Nephron progenitor cell (in vitro differentiated cells): ENCODE data around the gene PPCS.

ENCODE experiments used
- DNase-seq: peaks from one replicate; pipeline ENCODE4 v3.0.0; 2021
- H3K27ac Mint-ChIP-seq: 2 replicates; pipeline ENCODE4 v1.8.0; 2021; ENCODE audit warnings: mild to moderate bottlenecking, moderate library complexity, mixed read lengths
- H3K27me3 Mint-ChIP-seq: 2 replicates; pipeline ENCODE4 v1.8.0; 2021; ENCODE audit warnings: mild to moderate bottlenecking, low read depth, mixed read lengths; ENCODE audit not compliant: poor library complexity
- H3K36me3 Mint-ChIP-seq: 2 replicates; pipeline ENCODE4 v1.8.0; 2021; ENCODE audit warnings: low read depth, mixed read lengths
- H3K4me1 Mint-ChIP-seq: 2 replicates; pipeline ENCODE4 v1.8.0; 2021; ENCODE audit warnings: mixed read lengths
- H3K4me3 Mint-ChIP-seq: 2 replicates; pipeline ENCODE4 v1.8.0; 2021; ENCODE audit warnings: mild to moderate bottlenecking, moderate library complexity, mixed read lengths
- H3K9me3 Mint-ChIP-seq: 2 replicates; pipeline ENCODE4 v1.8.0; 2021; ENCODE audit warnings: mild to moderate bottlenecking, moderate library complexity, mixed read lengths
- TF ChIP-seq, protein P1 (sequence below): fragments of 200-600 bp; sonication (generic); IDR thresholded peaks from 2 replicates; pipeline ENCODE4 v1.5.0; 2021; ENCODE audit warnings: antibody characterized with exemption

PPCS gene

DNA sequence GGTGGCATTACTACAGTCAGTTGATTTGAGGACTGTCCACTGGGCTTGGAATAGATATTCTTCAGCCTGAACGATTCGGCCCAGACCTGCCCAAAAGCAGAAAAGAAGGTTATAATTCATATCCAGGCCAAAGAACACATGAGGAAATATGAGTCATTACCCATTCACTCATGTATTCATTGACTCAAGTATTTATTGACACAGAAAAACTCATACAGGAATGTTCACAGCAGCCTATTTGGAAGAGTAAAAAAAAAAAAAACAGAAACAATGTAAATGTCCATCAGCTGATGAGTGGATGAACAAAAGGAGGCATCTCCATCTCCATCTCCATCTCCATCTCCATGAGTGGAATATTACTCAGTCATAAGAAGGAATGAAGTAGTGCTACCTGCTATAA, 16.4 kb upstream of the PPCS start:
- no peak for DNase-seq
- H3K9me3 Mint-ChIP-seq = no peaks in the 10 kb centered on the region
- H3K36me3 Mint-ChIP-seq = no peaks in the 10 kb centered on the region
- no peak overlapping the region for H3K4me3 Mint-ChIP-seq
- H3K27ac Mint-ChIP-seq = no peak overlapping the region
- TF ChIP-seq, protein P1, sequence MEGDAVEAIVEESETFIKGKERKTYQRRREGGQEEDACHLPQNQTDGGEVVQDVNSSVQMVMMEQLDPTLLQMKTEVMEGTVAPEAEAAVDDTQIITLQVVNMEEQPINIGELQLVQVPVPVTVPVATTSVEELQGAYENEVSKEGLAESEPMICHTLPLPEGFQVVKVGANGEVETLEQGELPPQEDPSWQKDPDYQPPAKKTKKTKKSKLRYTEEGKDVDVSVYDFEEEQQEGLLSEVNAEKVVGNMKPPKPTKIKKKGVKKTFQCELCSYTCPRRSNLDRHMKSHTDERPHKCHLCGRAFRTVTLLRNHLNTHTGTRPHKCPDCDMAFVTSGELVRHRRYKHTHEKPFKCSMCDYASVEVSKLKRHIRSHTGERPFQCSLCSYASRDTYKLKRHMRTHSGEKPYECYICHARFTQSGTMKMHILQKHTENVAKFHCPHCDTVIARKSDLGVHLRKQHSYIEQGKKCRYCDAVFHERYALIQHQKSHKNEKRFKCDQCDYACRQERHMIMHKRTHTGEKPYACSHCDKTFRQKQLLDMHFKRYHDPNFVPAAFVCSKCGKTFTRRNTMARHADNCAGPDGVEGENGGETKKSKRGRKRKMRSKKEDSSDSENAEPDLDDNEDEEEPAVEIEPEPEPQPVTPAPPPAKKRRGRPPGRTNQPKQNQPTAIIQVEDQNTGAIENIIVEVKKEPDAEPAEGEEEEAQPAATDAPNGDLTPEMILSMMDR = no peak
- no peaks in the 10 kb centered on the region for H3K4me1 Mint-ChIP-seq
- peaks cover 13% of the 10 kb centered on the region for H3K27me3 Mint-ChIP-seq

DNA sequence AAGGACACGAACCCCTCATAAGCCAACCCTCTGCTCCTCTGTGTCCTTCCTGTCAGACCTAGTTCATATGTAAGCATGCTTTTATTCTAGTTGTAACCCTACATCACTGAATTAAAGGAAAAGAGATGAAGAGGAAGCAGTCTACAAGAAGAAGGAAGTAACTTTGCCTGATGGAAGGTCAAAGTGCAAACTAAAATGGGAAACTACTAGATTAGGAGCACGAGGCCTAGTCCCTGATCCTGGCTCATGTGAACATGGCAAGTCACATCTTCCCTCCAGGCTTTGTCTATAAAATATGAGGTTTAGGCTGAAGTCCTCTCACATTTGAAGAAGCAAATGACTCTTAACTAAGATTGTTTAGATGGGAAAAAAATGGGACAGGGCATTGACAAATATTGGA, 13.7 kb upstream of the PPCS start:
- DNase-seq = no peak
- Mint-ChIP-seq H3K4me3 (no peak overlapping the region), H3K27me3 (peaks cover 9% of the 10 kb centered on the region), H3K4me1 (peaks cover 6% of the 10 kb centered on the region), H3K36me3 (no peaks in the 10 kb centered on the region), H3K9me3 (no peaks in the 10 kb centered on the region), H3K27ac (no peak overlapping the region)
- TF ChIP-seq, protein P1 = no peak

DNA sequence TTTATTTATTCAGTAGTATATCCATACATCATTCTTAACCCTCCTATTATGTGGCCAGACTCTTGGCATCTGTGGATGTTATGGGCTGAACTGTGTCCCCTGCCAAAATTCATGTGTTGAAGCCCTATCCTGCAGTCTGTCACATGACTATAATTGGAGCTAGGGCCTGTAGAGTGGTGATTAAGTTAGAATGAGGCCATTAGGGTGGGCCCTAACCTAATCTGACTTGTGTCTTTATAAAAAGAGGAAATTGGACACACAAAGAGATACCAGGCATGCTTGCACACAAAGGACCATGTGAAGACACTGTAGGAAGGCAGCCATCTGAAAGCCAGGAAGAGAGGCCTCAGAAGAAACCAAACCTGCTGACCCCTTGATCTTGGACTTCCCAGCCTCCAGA, 7.1 kb upstream of the PPCS start:
- H3K36me3 Mint-ChIP-seq = no peaks in the 10 kb centered on the region
- no peaks in the 10 kb centered on the region for H3K27me3 Mint-ChIP-seq
- no peaks in the 10 kb centered on the region for H3K9me3 Mint-ChIP-seq
- TF ChIP-seq, protein P1 = no peak
- no peak for DNase-seq
- no peak overlapping the region for H3K4me3 Mint-ChIP-seq
- peaks cover 6% of the 10 kb centered on the region for H3K4me1 Mint-ChIP-seq
- no peak overlapping the region for H3K27ac Mint-ChIP-seq

DNA sequence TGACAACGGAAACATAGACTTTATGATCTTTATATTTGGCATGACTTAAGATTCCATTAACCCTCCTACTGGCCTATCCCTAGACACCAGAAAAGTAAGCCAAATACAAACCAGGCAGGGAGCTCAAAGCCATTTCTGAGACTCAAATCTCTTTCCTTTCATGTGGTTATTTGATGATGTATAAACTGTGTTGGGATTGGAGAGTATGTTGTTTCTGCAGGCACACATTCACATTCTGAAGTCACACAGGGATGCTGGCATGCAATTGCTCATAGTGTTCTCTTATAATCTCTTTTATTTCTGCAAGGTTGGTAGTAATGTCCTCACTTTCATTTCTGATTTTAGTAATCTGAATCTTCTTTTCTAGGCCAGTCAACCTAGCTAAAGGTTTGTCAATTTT, 6.3 kb upstream of the PPCS start:
- DNase-seq = no peak
- no peaks in the 10 kb centered on the region for H3K36me3 Mint-ChIP-seq
- TF ChIP-seq, protein P1 = no peak
- no peak overlapping the region for H3K4me3 Mint-ChIP-seq
- H3K9me3 Mint-ChIP-seq = no peaks in the 10 kb centered on the region
- H3K27ac Mint-ChIP-seq = no peak overlapping the region
- H3K27me3 Mint-ChIP-seq = no peaks in the 10 kb centered on the region
- peaks cover 6% of the 10 kb centered on the region for H3K4me1 Mint-ChIP-seq

DNA sequence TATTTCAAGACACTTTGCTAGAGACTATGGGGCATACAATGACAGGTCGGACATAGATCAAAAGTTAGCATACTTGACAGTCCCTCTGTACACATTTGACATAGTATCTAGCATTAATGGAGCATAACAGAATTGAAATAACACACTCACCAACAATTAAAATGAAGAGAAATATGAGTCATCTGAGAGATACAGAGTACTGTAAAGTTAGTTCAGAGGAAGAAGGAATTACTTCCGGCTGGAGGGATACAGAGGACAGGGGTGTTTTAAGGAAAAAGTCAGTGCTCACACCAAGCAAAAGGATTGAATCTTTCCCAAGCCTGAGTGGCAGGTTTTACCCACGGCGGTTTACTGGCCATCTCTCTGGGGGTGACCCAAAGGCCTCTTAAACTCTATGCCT, 3.0 kb upstream of the PPCS start:
- peaks cover 11% of the 10 kb centered on the region for H3K36me3 Mint-ChIP-seq
- DNase-seq = no peak
- H3K27me3 Mint-ChIP-seq = no peaks in the 10 kb centered on the region
- H3K27ac Mint-ChIP-seq = no peak overlapping the region
- TF ChIP-seq, protein P1 = no peak
- H3K9me3 Mint-ChIP-seq = no peaks in the 10 kb centered on the region
- no peak overlapping the region for H3K4me3 Mint-ChIP-seq
- H3K4me1 Mint-ChIP-seq = peaks cover 22% of the 10 kb centered on the region

DNA sequence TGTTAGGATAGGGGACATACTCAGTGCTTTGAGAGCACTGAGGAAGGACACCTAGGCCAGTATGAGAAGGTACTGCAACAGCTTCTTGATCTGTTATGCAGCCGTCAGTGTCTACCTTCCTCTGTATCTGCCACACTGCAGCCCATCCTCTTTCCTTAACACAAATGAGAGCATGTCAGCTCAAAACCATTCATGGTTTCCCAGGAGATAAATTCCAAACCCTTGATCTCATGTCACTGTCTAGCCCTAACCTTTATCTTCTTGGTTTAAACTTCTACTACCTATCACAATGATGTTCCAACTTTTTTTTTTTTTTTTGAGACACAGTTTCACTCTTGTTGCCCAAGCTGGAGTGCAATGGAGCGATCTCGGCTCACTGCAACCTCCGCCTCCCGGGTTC, 1.9 kb upstream of the PPCS start:
- H3K4me3 Mint-ChIP-seq = no peak overlapping the region
- TF ChIP-seq, protein P1 = no peak

More for the DNA sequence above, 1.9 kb upstream of the PPCS start:
- H3K4me1 Mint-ChIP-seq = peaks cover 23% of the 10 kb centered on the region
- DNase-seq = no peak
- no peaks in the 10 kb centered on the region for H3K27me3 Mint-ChIP-seq
- no peak overlapping the region for H3K27ac Mint-ChIP-seq
- H3K36me3 Mint-ChIP-seq = peaks cover 15% of the 10 kb centered on the region
- no peaks in the 10 kb centered on the region for H3K9me3 Mint-ChIP-seq
